HepG2 (cell line): Measurements from ENCODE around the gene TAS1R3. TPM values are rescaled to one million over a fixed set of nuclear protein-coding genes. Genes with fewer than 3 reads are reported as not detected.

ENCODE experiments used
- ARID4A ChIP-seq: sonication (generic); formaldehyde crosslinking; IDR thresholded peaks from 2 replicates; pipeline ENCODE4 v1.5.0; 2020; ENCODE audit warnings: mild to moderate bottlenecking, missing genetic modification reagents, borderline replicate concordance
- GABPA ChIP-seq, 2 experiments: IDR thresholded peaks; 2 replicates each; pipeline ENCODE4 v1.6.1; 2011 to 2016; ENCODE audit warnings: low read depth in 2 of 2, low read length in 1 of 2, missing biosample characterization in 1 of 2, missing genetic modification characterization in 1 of 2
- GPBP1L1 ChIP-seq: sonication (generic); formaldehyde crosslinking; IDR thresholded peaks from 2 replicates; pipeline ENCODE4 v1.5.0; 2020; ENCODE audit warnings: mild to moderate bottlenecking, missing genetic modification reagents
- MED8 ChIP-seq: sonication (generic); formaldehyde crosslinking; IDR thresholded peaks from 2 replicates; pipeline ENCODE4 v1.8.1; 2023; ENCODE audit warnings: mild to moderate bottlenecking, missing genetic modification reagents; ENCODE audit not compliant: insufficient replicate concordance
- MLX ChIP-seq: IDR thresholded peaks from 2 replicates; pipeline ENCODE4 v1.6.1; 2016
- NCOA2 ChIP-seq: sonication (generic); formaldehyde crosslinking; IDR thresholded peaks from 2 replicates; pipeline ENCODE4 v1.8.0; 2022; ENCODE audit warnings: inconsistent platforms
- SP1 ChIP-seq, 2 experiments: fragments of 450-650 bp in 1 of 2; sonication (generic) in 1 of 2; formaldehyde crosslinking in 1 of 2; IDR thresholded peaks; 2 replicates each; pipeline versions ENCODE4 v1.4.0 to v1.6.1; 2016 to 2020; ENCODE audit warnings: missing genetic modification reagents in 1 of 2
- SRF ChIP-seq: IDR thresholded peaks from 2 replicates; pipeline ENCODE4 v1.6.1; 2011; ENCODE audit warnings: mild to moderate bottlenecking, low read depth, low read length, moderate library complexity
- ZBTB38 ChIP-seq: sonication (generic); formaldehyde crosslinking; IDR thresholded peaks from 2 replicates; pipeline ENCODE4 v1.5.1; 2020; ENCODE audit warnings: mild to moderate bottlenecking, missing genetic modification reagents
- ZHX2 ChIP-seq, 2 experiments: sonication (generic) in 1 of 2; formaldehyde crosslinking in 1 of 2; IDR thresholded peaks; 2 replicates each; pipeline versions ENCODE4 v1.6.1 to v1.9.0; 2014 to 2022; ENCODE audit warnings: antibody characterized with exemption in 1 of 2, borderline replicate concordance in 1 of 2, inconsistent platforms in 1 of 2, low read depth in 1 of 2, missing genetic modification reagents in 1 of 2
- ZNF160 ChIP-seq: sonication (generic); formaldehyde crosslinking; IDR thresholded peaks from 2 replicates; pipeline ENCODE4 v1.8.0; 2022; ENCODE audit warnings: mild to moderate bottlenecking, inconsistent platforms, missing genetic modification reagents
- ZNF552 ChIP-seq: sonication (generic); formaldehyde crosslinking; IDR thresholded peaks from 2 replicates; pipeline ENCODE4 v1.9.0; 2022; ENCODE audit warnings: missing genetic modification reagents, mild to moderate bottlenecking, borderline replicate concordance
- ZNF691 ChIP-seq: sonication (generic); formaldehyde crosslinking; IDR thresholded peaks from 2 replicates; pipeline ENCODE4 v1.4.0; 2020; ENCODE audit warnings: missing genetic modification reagents, low read depth, mild to moderate bottlenecking, borderline replicate concordance
- ZNF792 ChIP-seq: IDR thresholded peaks from 2 replicates; pipeline ENCODE4 v1.6.1; 2016
- polyA plus RNA-seq, 8 experiments: library from polyadenylated mRNA; depleted of rRNA in 3 of 8; stranded (reverse) in 7 of 8; unstranded in 1 of 8; fragments of >200 nt; fragmentation: Illumina TruSeq in 4 of 8; extraction: Trizol in 4 of 8; gene quantifications; 2 replicates each; pipeline versions ENCODE4 v1.2.1 to v1.2.3, GENCODE V29; 2011 to 2016; ENCODE audit warnings: low read depth in 4 of 8, missing spikeins in 1 of 8, mixed read lengths in 1 of 8; ENCODE audit not compliant: insufficient read depth in 1 of 8
- total RNA-seq, 5 experiments: library from RNA; depleted of rRNA; stranded (reverse); fragments of >200 nt; fragmentation: Illumina TruSeq; extraction: Trizol; gene quantifications; 2 replicates each; pipeline ENCODE4 v1.2.3, GENCODE V29; 2016; ENCODE audit warnings: low read depth in 1 of 5

The TAS1R3 gene
- total and polyA plus RNA-seq, 2 of the 13 experiments (the other 11 are each of a cell fraction or from before 2014, with no cell fraction given): 0.13 to 0.15 TPM

DNA sequence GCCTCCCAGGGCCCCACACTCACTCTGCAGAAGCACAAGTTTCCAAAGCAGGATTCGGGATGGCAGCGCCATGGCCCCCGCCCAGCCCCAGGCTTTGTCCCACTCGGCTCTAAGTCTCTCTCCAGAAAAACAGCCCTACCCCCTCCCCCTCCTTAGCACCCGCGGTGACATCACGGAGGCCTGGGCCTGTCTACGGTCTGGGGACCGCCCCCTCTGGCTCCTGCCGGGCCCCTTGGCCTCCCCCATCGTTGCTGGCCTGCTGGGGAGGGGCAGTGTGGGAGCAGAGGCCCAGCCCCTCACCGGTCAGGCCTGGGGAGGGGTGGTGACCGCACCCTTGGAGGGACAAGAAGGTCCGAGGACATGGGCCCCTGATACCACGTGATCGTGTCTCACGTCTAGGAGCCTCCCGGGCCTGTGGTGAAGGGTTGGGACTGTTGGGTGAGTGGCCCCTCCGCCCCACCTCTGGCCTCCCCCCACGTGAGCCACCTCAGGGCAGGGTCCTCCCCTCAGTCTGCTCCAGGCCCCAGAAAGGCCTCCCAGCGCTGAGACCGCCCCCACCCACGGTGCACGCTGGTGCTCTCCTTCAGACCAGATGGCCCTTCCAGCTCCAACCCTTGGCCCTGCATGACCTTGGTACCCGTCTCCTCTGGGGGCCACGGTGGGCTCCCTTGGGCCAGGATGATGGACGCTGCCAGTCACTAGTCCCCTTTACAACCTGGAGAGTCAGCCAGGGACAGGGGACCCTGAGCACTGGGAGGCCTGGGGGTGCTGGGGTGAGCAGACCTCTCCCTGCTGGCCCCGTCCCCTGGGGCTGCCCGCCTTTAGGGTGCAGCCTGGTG is 27.6 kb downstream of the TAS1R3 start, which contains the start of gene MXRA8 (continued):
- TF ChIP-seq SP1 (IDR thresholded peaks at IDR 0.05) (no peak), SP1 (CRISPR knock-in tag; IDR thresholded peaks at IDR 0.05) (peak; percentile 51), SRF (no peak), GABPA (IDR thresholded peaks at IDR 0.05; ENCODE audit: low read depth, low read length) (no peak), GABPA (CRISPR knock-in tag; IDR thresholded peaks at IDR 0.05; ENCODE audit: low read depth) (no peak), ZNF552 (CRISPR knock-in tag) (0 out of 2 replicates have a peak, but pooled peaks have one; percentile 58), ARID4A (CRISPR knock-in tag) (peak; percentile 52; the same call in 1 of the 2 replicates), NCOA2 (CRISPR knock-in tag) (peak; percentile 10; the same call in 1 of the 2 replicates), MED8 (peak; percentile 58), MLX (CRISPR knock-in tag) (no peak), ZNF160 (no peak), ZNF792 (no peak), GPBP1L1 (no peak), ZHX2 (IDR thresholded peaks at IDR 0.05; ENCODE audit: low read depth) (no peak), ZHX2 (CRISPR knock-in tag; IDR thresholded peaks at IDR 0.05; ENCODE audit: borderline replicate concordance) (no peak), ZNF691 (CRISPR knock-in tag) (0 out of 2 replicates have a peak, but pooled peaks have one; percentile 28), ZBTB38 (CRISPR knock-in tag) (no peak)
